B cell (primary cell): Measurements from ENCODE around the gene PKIB. TPM values are rescaled to one million over a fixed set of nuclear protein-coding genes. Genes with fewer than 3 reads are reported as not detected.

ENCODE experiments used
- ATAC-seq: fragments of 200-7000 bp; cut with Tn5 transposase; one replicate; pipeline ENCODE4 v1.10.0; 2021; ENCODE audit warnings: low read depth, mild to moderate bottlenecking, moderate number of reproducible peaks, moderate library complexity
- CTCF ChIA-PET: fragments of 350-600 bp; sonication (Branson Sonifier 250); formaldehyde crosslinking; loops from one replicate; lab custom pipeline; 2021; ENCODE audit warnings: antibody characterized with exemption, inconsistent platforms; lab: Charles Lee
- POLR2A ChIA-PET: fragments of 350-600 bp; sonication (Branson Sonifier 250); formaldehyde crosslinking; loops from one replicate; lab custom pipeline; 2021; ENCODE audit warnings: antibody characterized with exemption; lab: Charles Lee
- DNase-seq: peaks from one replicate; pipeline ENCODE4 v3.0.0; 2013
- H2AFZ ChIP-seq: 2 replicates; pipeline ENCODE4 v1.6.1; 2012; ENCODE audit warnings: mild to moderate bottlenecking, low read depth, low read length; ENCODE audit not compliant: insufficient read depth, poor library complexity, severe bottlenecking
- H3K27ac ChIP-seq, 2 donors: 1 replicate in 1 of 2; 2 replicates in 1 of 2; pipeline ENCODE4 v1.5.1; 2012 to 2013; ENCODE audit warnings: low read length in 2 of 2, mild to moderate bottlenecking in 2 of 2, moderate library complexity in 1 of 2
- H3K27me3 ChIP-seq, 4 experiments: fragments of 200-600 bp in 1 of 4; sonication (generic) in 1 of 4; replicated peaks in 1 of 4; 1 replicate in 2 of 4; 2 replicates in 2 of 4; pipeline versions ENCODE4 v1.6.1 to v1.7.0; 2013 to 2016; ENCODE audit warnings: low read length in 3 of 4, mild to moderate bottlenecking in 2 of 4, mixed read lengths in 1 of 4, moderate library complexity in 1 of 4; ENCODE audit not compliant: insufficient read depth in 4 of 4, control insufficient read depth in 3 of 4; ENCODE audit errors: control extremely low read depth in 1 of 4
- H3K36me3 ChIP-seq, 2 experiments: replicated peaks in 1 of 2; 1 replicate in 1 of 2; 2 replicates in 1 of 2; pipeline versions ENCODE4 v1.6.1 to v1.7.1; 2013; ENCODE audit warnings: low read length in 1 of 2; ENCODE audit not compliant: insufficient read depth in 2 of 2, control insufficient read depth in 1 of 2; ENCODE audit errors: control extremely low read depth in 1 of 2, extremely low read depth in 1 of 2
- H3K4me1 ChIP-seq, 2 donors: fragments of 200-600 bp in 1 of 2; sonication (generic) in 1 of 2; 1 replicate in 1 of 2; 2 replicates in 1 of 2; pipeline versions ENCODE4 v1.5.1 to v1.6.1; 2013 to 2017; ENCODE audit warnings: low read length in 2 of 2; ENCODE audit not compliant: control insufficient read depth in 2 of 2, insufficient read depth in 2 of 2
- H3K4me2 ChIP-seq: replicated peaks from 2 replicates; pipeline ENCODE3; 2012; ENCODE audit warnings: mild to moderate bottlenecking, low read depth, low read length; ENCODE audit not compliant: poor library complexity, severe bottlenecking
- H3K4me3 ChIP-seq, 5 experiments: fragments of 200-600 bp in 1 of 5; sonication (generic) in 1 of 5; 1 replicate in 3 of 5; 2 replicates in 2 of 5; pipeline versions ENCODE4 v1.5.1 to v1.7.0; 2011 to 2016; ENCODE audit warnings: low read length in 4 of 5, mild to moderate bottlenecking in 4 of 5, low read depth in 2 of 5, control low read depth in 1 of 5, moderate library complexity in 1 of 5; ENCODE audit not compliant: insufficient read depth in 1 of 5; ENCODE audit errors: control extremely low read depth in 1 of 5, extremely low read depth in 1 of 5
- H3K79me2 ChIP-seq: fragments of 200-600 bp; sonication (generic); one replicate; pipeline ENCODE4 v1.6.0; 2016; ENCODE audit warnings: low read length; ENCODE audit not compliant: control insufficient read depth, insufficient read depth
- H3K9ac ChIP-seq: fragments of 200-600 bp; sonication (generic); 2 replicates; pipeline ENCODE4 v1.6.1; 2017; ENCODE audit warnings: mild to moderate bottlenecking, low read length, moderate library complexity
- H3K9me3 ChIP-seq, 3 donors: one replicate each; pipeline versions ENCODE4 v1.6.1 to v1.7.1; 2013; ENCODE audit warnings: low read length in 2 of 3; ENCODE audit not compliant: control insufficient read depth in 2 of 3, insufficient read depth in 1 of 3; ENCODE audit errors: control extremely low read depth in 1 of 3
- H4K20me1 ChIP-seq: 2 replicates; pipeline ENCODE4 v1.6.0; 2012; ENCODE audit warnings: mild to moderate bottlenecking, low read length; ENCODE audit not compliant: insufficient read depth, control insufficient read depth, poor library complexity, severe bottlenecking
- H3K27ac Mint-ChIP-seq: one replicate; pipeline ENCODE4 v1.8.0; 2021; ENCODE audit warnings: mixed read lengths
- H3K27me3 Mint-ChIP-seq: one replicate; pipeline ENCODE4 v1.8.0; 2021; ENCODE audit warnings: mixed read lengths
- H3K4me1 Mint-ChIP-seq: one replicate; pipeline ENCODE4 v1.8.0; 2021; ENCODE audit warnings: mixed read lengths
- H3K4me3 Mint-ChIP-seq: one replicate; pipeline ENCODE4 v1.8.0; 2021; ENCODE audit warnings: mixed read lengths
- H3K9me3 Mint-ChIP-seq: one replicate; pipeline ENCODE4 v1.8.0; 2022; ENCODE audit warnings: mixed read lengths; ENCODE audit not compliant: insufficient read depth
- EZH2 ChIP-seq: IDR thresholded peaks from 2 replicates; pipeline ENCODE4 v1.6.1; 2012; ENCODE audit warnings: borderline replicate concordance, low read depth, mild to moderate bottlenecking, moderate library complexity, low read length; ENCODE audit not compliant: insufficient read depth, poor library complexity, severe bottlenecking
- WGBS: methylation state at CpG from one replicate; pipeline ENCODE4 v1.1.5; 2013; ENCODE audit warnings: missing lambda C conversion rate; ENCODE audit not compliant: insufficient coverage; 5-methylcytosine and 5-hydroxymethylcytosine counted together
- intact Hi-C: fragments of 100-400 bp; cut with micrococcal nuclease; formaldehyde crosslinking; loops from one replicate; pipeline ENCODE4 v1.10.0; 2022
- polyA plus RNA-seq: library from polyadenylated mRNA; depleted of rRNA; stranded (reverse); fragments of >200 nt; gene quantifications from 2 replicates; pipeline ENCODE4 v1.2.3, GENCODE V29; 2012
- total RNA-seq, 2 donors: library from RNA; stranded (reverse); fragments of 120-200 nt in 1 of 2; gene quantifications; 1 replicate in 1 of 2; 2 replicates in 1 of 2; pipeline versions ENCODE4 v1.2.3 to v1.2.4, GENCODE V29; 2013 to 2022
- TF ChIP-seq, protein P1 (sequence below): fragments of 200-600 bp; IDR thresholded peaks from one replicate; pipeline ENCODE4 v1.8.0; 2022; ENCODE audit warnings: antibody characterized with exemption, mild to moderate bottlenecking

Gene PKIB
- total and polyA plus RNA-seq, 2 donors (not counting 1 experiment from before 2014, with no cell fraction given): 0.27 to 1.2 TPM

- no peak for DNase-seq
- H4K20me1 ChIP-seq: no peaks in the 10 kb centered on the region
- peaks cover 7% of the 10 kb centered on the region for H3K4me1 Mint-ChIP-seq
- H3K27me3 Mint-ChIP-seq: peaks cover 6% of the 10 kb centered on the region
- no peaks in the 10 kb centered on the region for H3K79me2 ChIP-seq
- no peak overlapping the region for H2AFZ ChIP-seq
- no peak overlapping the region for H3K27ac ChIP-seq
- ChIA-PET POLR2A (no interaction called here), CTCF (interaction anchor here (1.1 kb wide), 1 partner anchor 9 kb away, joined by 3 read pairs; no protein-coding TSS in a partner anchor)
- TF ChIP-seq, protein P1, sequence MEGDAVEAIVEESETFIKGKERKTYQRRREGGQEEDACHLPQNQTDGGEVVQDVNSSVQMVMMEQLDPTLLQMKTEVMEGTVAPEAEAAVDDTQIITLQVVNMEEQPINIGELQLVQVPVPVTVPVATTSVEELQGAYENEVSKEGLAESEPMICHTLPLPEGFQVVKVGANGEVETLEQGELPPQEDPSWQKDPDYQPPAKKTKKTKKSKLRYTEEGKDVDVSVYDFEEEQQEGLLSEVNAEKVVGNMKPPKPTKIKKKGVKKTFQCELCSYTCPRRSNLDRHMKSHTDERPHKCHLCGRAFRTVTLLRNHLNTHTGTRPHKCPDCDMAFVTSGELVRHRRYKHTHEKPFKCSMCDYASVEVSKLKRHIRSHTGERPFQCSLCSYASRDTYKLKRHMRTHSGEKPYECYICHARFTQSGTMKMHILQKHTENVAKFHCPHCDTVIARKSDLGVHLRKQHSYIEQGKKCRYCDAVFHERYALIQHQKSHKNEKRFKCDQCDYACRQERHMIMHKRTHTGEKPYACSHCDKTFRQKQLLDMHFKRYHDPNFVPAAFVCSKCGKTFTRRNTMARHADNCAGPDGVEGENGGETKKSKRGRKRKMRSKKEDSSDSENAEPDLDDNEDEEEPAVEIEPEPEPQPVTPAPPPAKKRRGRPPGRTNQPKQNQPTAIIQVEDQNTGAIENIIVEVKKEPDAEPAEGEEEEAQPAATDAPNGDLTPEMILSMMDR: no peak
- no peak for TF ChIP-seq EZH2
- no peaks in the 10 kb centered on the region for H3K9me3 ChIP-seq
- no peaks in the 10 kb centered on the region for H3K36me3 ChIP-seq
- no peak overlapping the region for H3K4me3 Mint-ChIP-seq
- no CpG with 5 or more reads among the region's 2 CpGs for WGBS
- no peak overlapping the region for H3K27ac Mint-ChIP-seq
- H3K4me2 ChIP-seq: no peak overlapping the region
- H3K27me3 ChIP-seq: no peaks in the 10 kb centered on the region
- intact Hi-C loops: no loop called here
- ATAC-seq: no peak
- H3K9ac ChIP-seq: no peak overlapping the region
- H3K4me3 ChIP-seq: no peak overlapping the region
- no peaks in the 10 kb centered on the region for H3K9me3 Mint-ChIP-seq
- peaks cover 4 to 5% of the 10 kb centered on the region in 2 donors for H3K4me1 ChIP-seq
These were observed 66.5 kb downstream of the PKIB start for GRCh38 chr6:122676688-122677087.

GRCh38 chr6:122677406-122677805 is 67.2 kb downstream of the PKIB start:
- no peak overlapping the region for H3K4me3 ChIP-seq
- 100% methylated on average over 1 of the region's 1 CpG for WGBS
- TF ChIP-seq EZH2: no peak
- TF ChIP-seq, protein P1: no peak
- no peaks in the 10 kb centered on the region for H3K79me2 ChIP-seq
- DNase-seq (no peak), ATAC-seq (no peak)
- intact Hi-C loops: no loop called here
- POLR2A ChIA-PET: no interaction called here
- Mint-ChIP-seq H3K9me3 (no peaks in the 10 kb centered on the region), H3K27me3 (peaks cover 6% of the 10 kb centered on the region), H3K27ac (no peak overlapping the region), H3K4me1 (peaks cover 7% of the 10 kb centered on the region), H3K4me3 (no peak overlapping the region)
- no peak overlapping the region for H3K9ac ChIP-seq
- H3K4me2 ChIP-seq: no peak overlapping the region
- no peaks in the 10 kb centered on the region for H4K20me1 ChIP-seq
- H3K27me3 ChIP-seq: no peaks in the 10 kb centered on the region
- peaks cover 4 to 5% of the 10 kb centered on the region in 2 donors for H3K4me1 ChIP-seq
- CTCF ChIA-PET: no interaction called here
- H3K27ac ChIP-seq: no peak overlapping the region
- no peak overlapping the region for H2AFZ ChIP-seq
- H3K36me3 ChIP-seq: no peaks in the 10 kb centered on the region
- no peaks in the 10 kb centered on the region for H3K9me3 ChIP-seq
